Transverse colon (tissue), 4 donors: Measurements from ENCODE around the gene ELAC1.

Experiments used
- EP300 ChIP-seq: sonication (generic); formaldehyde crosslinking; IDR thresholded peaks from one replicate; pipeline ENCODE4 v1.6.1; 2017; ENCODE audit warnings: antibody characterized with exemption, low read depth
- POLR2AphosphoS5 ChIP-seq, 3 donors: sonication (generic); formaldehyde crosslinking; IDR thresholded peaks; one replicate each; pipeline ENCODE4 v1.6.1; 2016; ENCODE audit warnings: antibody characterized with exemption in 3 of 3
- TF ChIP-seq, protein P1 (sequence below), 5 experiments: fragments of 200-600 bp in 3 of 5; fragments of 450-650 bp in 2 of 5; sonication (generic) in 3 of 5; IDR thresholded peaks; 1 replicate in 2 of 5; 2 replicates in 3 of 5; pipeline ENCODE4 v1.5.1; 2016 to 2017; ENCODE audit warnings: antibody characterized with exemption in 5 of 5, inconsistent platforms in 3 of 5, mild to moderate bottlenecking in 2 of 5, moderate library complexity in 1 of 5

DNA sequence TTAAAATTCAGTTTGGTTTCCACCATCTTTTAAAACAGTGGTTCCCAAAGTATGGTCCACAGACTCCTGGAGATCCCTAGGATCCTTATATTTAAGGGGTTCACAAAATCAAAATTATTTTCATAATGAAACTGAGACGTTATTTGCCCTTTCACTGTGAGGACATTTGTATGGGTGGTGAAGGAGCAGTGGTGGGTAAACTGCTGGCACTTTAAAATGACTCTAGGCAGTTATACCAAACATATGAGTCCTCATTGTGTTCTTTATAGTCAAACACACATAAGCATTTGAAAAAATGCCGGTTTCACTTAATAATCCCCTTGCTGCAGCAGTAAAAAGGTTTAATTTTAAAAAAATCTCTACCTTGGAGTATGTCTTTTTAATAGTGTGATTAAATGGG, 69.4 kb downstream of the ELAC1 start:
- TF ChIP-seq, protein P1, sequence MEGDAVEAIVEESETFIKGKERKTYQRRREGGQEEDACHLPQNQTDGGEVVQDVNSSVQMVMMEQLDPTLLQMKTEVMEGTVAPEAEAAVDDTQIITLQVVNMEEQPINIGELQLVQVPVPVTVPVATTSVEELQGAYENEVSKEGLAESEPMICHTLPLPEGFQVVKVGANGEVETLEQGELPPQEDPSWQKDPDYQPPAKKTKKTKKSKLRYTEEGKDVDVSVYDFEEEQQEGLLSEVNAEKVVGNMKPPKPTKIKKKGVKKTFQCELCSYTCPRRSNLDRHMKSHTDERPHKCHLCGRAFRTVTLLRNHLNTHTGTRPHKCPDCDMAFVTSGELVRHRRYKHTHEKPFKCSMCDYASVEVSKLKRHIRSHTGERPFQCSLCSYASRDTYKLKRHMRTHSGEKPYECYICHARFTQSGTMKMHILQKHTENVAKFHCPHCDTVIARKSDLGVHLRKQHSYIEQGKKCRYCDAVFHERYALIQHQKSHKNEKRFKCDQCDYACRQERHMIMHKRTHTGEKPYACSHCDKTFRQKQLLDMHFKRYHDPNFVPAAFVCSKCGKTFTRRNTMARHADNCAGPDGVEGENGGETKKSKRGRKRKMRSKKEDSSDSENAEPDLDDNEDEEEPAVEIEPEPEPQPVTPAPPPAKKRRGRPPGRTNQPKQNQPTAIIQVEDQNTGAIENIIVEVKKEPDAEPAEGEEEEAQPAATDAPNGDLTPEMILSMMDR (IDR thresholded peaks at IDR 0.05): no peak
- TF ChIP-seq POLR2AphosphoS5 (IDR thresholded peaks at IDR 0.05) (no peak), EP300 (no peak)
